ENCODE data around the gene GIGYF2.

The GIGYF2 gene

GRCh38 chr2:232886176-232886575 lies 189.0 kb downstream of the GIGYF2 start:
- Mint-ChIP-seq H3K36me3 (ENCODE audit: low read depth) (no peaks in the 10 kb centered on the region), H3K27ac (peak overlapping the region; percentile 79), H3K27me3 (ENCODE audit: low read depth, poor library complexity) (peaks cover 9% of the 10 kb centered on the region), H3K4me3 (no peak overlapping the region), H3K4me1 (peaks cover 27% of the 10 kb centered on the region), H3K9me3 (no peaks in the 10 kb centered on the region)
- no peak for TF ChIP-seq CTCF (IDR thresholded peaks at IDR 0.05)
- DNase-seq = no peak

- Mint-ChIP-seq H3K36me3 (ENCODE audit: low read depth) (no peaks in the 10 kb centered on the region), H3K9me3 (no peaks in the 10 kb centered on the region), H3K4me1 (peaks cover 28% of the 10 kb centered on the region), H3K4me3 (no peak overlapping the region), H3K27ac (no peak overlapping the region), H3K27me3 (ENCODE audit: low read depth, poor library complexity) (peaks cover 9% of the 10 kb centered on the region)
- DNase-seq = no peak
- TF ChIP-seq CTCF (IDR thresholded peaks at IDR 0.05) = no peak
These were observed 189.5 kb downstream of the GIGYF2 start for GRCh38 chr2:232886632-232887031.

- Mint-ChIP-seq H3K27ac (no peak overlapping the region), H3K27me3 (ENCODE audit: low read depth, poor library complexity) (peaks cover 9% of the 10 kb centered on the region), H3K36me3 (ENCODE audit: low read depth) (no peaks in the 10 kb centered on the region), H3K4me1 (peaks cover 35% of the 10 kb centered on the region), H3K9me3 (no peaks in the 10 kb centered on the region), H3K4me3 (no peak overlapping the region)
- no peak for TF ChIP-seq CTCF (IDR thresholded peaks at IDR 0.05)
- no peak for DNase-seq
These were observed 190.2 kb downstream of the GIGYF2 start for GRCh38 chr2:232887171-232887850.

- TF ChIP-seq CTCF (IDR thresholded peaks at IDR 0.05) = no peak
- Mint-ChIP-seq H3K27me3 (ENCODE audit: low read depth, poor library complexity) (peaks cover 9% of the 10 kb centered on the region), H3K36me3 (ENCODE audit: low read depth) (no peaks in the 10 kb centered on the region), H3K27ac (no peak overlapping the region), H3K4me1 (peaks cover 43% of the 10 kb centered on the region), H3K9me3 (no peaks in the 10 kb centered on the region), H3K4me3 (no peak overlapping the region)
- no peak for DNase-seq
These were observed 191.1 kb downstream of the GIGYF2 start for GRCh38 chr2:232888099-232888836.

- H3K4me1 Mint-ChIP-seq = peaks cover 43% of the 10 kb centered on the region
- no peak overlapping the region for H3K27ac Mint-ChIP-seq
- DNase-seq = no peak
- no peak overlapping the region for H3K4me3 Mint-ChIP-seq
- TF ChIP-seq CTCF (IDR thresholded peaks at IDR 0.05) = no peak
- H3K36me3 Mint-ChIP-seq (ENCODE audit: low read depth) = no peaks in the 10 kb centered on the region
- H3K9me3 Mint-ChIP-seq = no peaks in the 10 kb centered on the region
- H3K27me3 Mint-ChIP-seq (ENCODE audit: low read depth, poor library complexity) = peaks cover 9% of the 10 kb centered on the region
These were observed 191.9 kb downstream of the GIGYF2 start for GRCh38 chr2:232888839-232889529.

All from nephron progenitor cell (in vitro differentiated cells).